IMR-90 (cell line): Measurements from ENCODE around the gene BMP8B. TPM values are rescaled to one million over a fixed set of nuclear protein-coding genes. Genes with fewer than 3 reads are reported as not detected.

Experiments used
- ATAC-seq: fragments of 200-7000 bp; cut with Tn5 transposase; 2 replicates; pipeline ENCODE4 v1.9.1; 2020; ENCODE audit warnings: low read depth, mild to moderate bottlenecking, moderate library complexity
- BruUV-seq: library from RNA; stranded (reverse); fragments of 400-500 nt; replicated peaks from 2 replicates; lab custom pipeline; 2021; lab: Mats Ljungman, UMichigan
- CTCF ChIA-PET: fragments of 300-600 bp; formaldehyde crosslinking; extraction: SDS; loops from one replicate; lab custom pipeline; 2021; ENCODE audit warnings: antibody characterized with exemption; lab: Yijun Ruan, JAX
- POLR2A ChIA-PET: fragments of 300-600 bp; sonication (Branson Sonifier 250); formaldehyde crosslinking; loops from one replicate; lab custom pipeline; 2022; ENCODE audit warnings: antibody characterized with exemption; ENCODE audit not compliant: unreplicated experiment; lab: Charles Lee
- DNase-seq: peaks from one replicate; pipeline ENCODE4 v3.0.0; 2013
- H2AFZ ChIP-seq: replicated peaks from 2 replicates; pipeline ENCODE3; 2013; ENCODE audit warnings: low read length, mild to moderate bottlenecking; ENCODE audit not compliant: poor library complexity
- H2AK5ac ChIP-seq: 2 replicates; pipeline ENCODE4 v1.6.1; 2013; ENCODE audit warnings: low read depth, low read length, inconsistent platforms
- H2AK9ac ChIP-seq: replicated peaks from 2 replicates; pipeline ENCODE3; 2013; ENCODE audit warnings: mild to moderate bottlenecking, low read depth, low read length, moderate library complexity; ENCODE audit not compliant: poor library complexity
- H2BK120ac ChIP-seq: 2 replicates; pipeline ENCODE4 v1.6.1; 2013; ENCODE audit warnings: low read depth, low read length, inconsistent platforms
- H2BK15ac ChIP-seq: 3 replicates; pipeline ENCODE4 v1.6.1; 2013; ENCODE audit warnings: low read depth, low read length, inconsistent platforms
- H2BK20ac ChIP-seq: 2 replicates; pipeline ENCODE4 v1.6.1; 2013; ENCODE audit warnings: low read depth, mild to moderate bottlenecking, inconsistent platforms, low read length, moderate library complexity
- H2BK5ac ChIP-seq: 2 replicates; pipeline ENCODE4 v1.6.1; 2013; ENCODE audit warnings: mild to moderate bottlenecking, low read depth, low read length, inconsistent platforms; ENCODE audit not compliant: poor library complexity, severe bottlenecking
- H3K14ac ChIP-seq: replicated peaks from 2 replicates; pipeline ENCODE4 v1.6.1; 2013; ENCODE audit warnings: low read depth, low read length, inconsistent platforms
- H3K18ac ChIP-seq: 2 replicates; pipeline ENCODE4 v1.6.1; 2013; ENCODE audit warnings: low read depth, low read length, control low read depth
- H3K23ac ChIP-seq: 2 replicates; pipeline ENCODE4 v1.6.1; 2013; ENCODE audit warnings: low read depth, low read length, inconsistent platforms
- H3K27ac ChIP-seq: 2 replicates; pipeline ENCODE4 v1.5.1; 2013; ENCODE audit warnings: mild to moderate bottlenecking, control low read depth, low read length; ENCODE audit not compliant: insufficient read depth
- H3K27me3 ChIP-seq: 2 replicates; pipeline ENCODE4 v1.6.1; 2013; ENCODE audit warnings: low read length; ENCODE audit not compliant: control insufficient read depth, insufficient read depth
- H3K36me3 ChIP-seq: 2 replicates; pipeline ENCODE4 v1.6.1; 2013; ENCODE audit warnings: low read length, mixed read lengths; ENCODE audit not compliant: control insufficient read depth, insufficient read depth
- H3K4ac ChIP-seq: 2 replicates; pipeline ENCODE4 v1.6.1; 2013; ENCODE audit warnings: low read depth, low read length, inconsistent platforms
- H3K4me1 ChIP-seq: 2 replicates; pipeline ENCODE4 v1.6.1; 2013; ENCODE audit warnings: low read length, mixed read lengths; ENCODE audit not compliant: control insufficient read depth, insufficient read depth
- H3K4me2 ChIP-seq: 2 replicates; pipeline ENCODE4 v1.6.1; 2013; ENCODE audit warnings: low read depth, mild to moderate bottlenecking, control low read depth, low read length, moderate library complexity
- H3K4me3 ChIP-seq: 2 replicates; pipeline ENCODE4 v1.5.1; 2013; ENCODE audit warnings: low read depth, mild to moderate bottlenecking, control low read depth, low read length, moderate library complexity; ENCODE audit not compliant: insufficient read depth
- H3K56ac ChIP-seq: 2 replicates; pipeline ENCODE4 v1.6.1; 2013; ENCODE audit warnings: low read length, inconsistent platforms; ENCODE audit not compliant: insufficient read depth; ENCODE audit errors: extremely low read depth
- H3K79me1 ChIP-seq, 2 experiments: 2 replicates each; pipeline ENCODE4 v1.6.1; 2013; ENCODE audit warnings: low read length in 2 of 2, inconsistent platforms in 1 of 2, low read depth in 1 of 2
- H3K9ac ChIP-seq: 2 replicates; pipeline ENCODE4 v1.6.1; 2013; ENCODE audit warnings: low read depth, low read length, control low read depth
- H3K9me1 ChIP-seq: 2 replicates; pipeline ENCODE4 v1.6.1; 2013; ENCODE audit warnings: low read length, inconsistent platforms; ENCODE audit not compliant: insufficient read depth
- H3K9me3 ChIP-seq: 2 replicates; pipeline ENCODE4 v1.6.1; 2013; ENCODE audit warnings: low read length; ENCODE audit not compliant: control insufficient read depth, insufficient read depth
- H4K20me1 ChIP-seq: 2 replicates; pipeline ENCODE4 v1.6.1; 2013; ENCODE audit warnings: low read length, inconsistent platforms; ENCODE audit not compliant: insufficient read depth
- H4K5ac ChIP-seq: 2 replicates; pipeline ENCODE4 v1.6.1; 2013; ENCODE audit warnings: mild to moderate bottlenecking, low read depth, low read length, control low read depth
- H4K8ac ChIP-seq, 2 experiments: 2 replicates each; pipeline ENCODE4 v1.6.1; 2013; ENCODE audit warnings: low read depth in 2 of 2, low read length in 2 of 2, control low read depth in 1 of 2, inconsistent platforms in 1 of 2
- H4K91ac ChIP-seq: 2 replicates; pipeline ENCODE4 v1.6.1; 2013; ENCODE audit warnings: low read depth, low read length, inconsistent platforms; ENCODE audit not compliant: insufficient read depth
- BHLHE40 ChIP-seq: fragments of 150-350 bp; IDR thresholded peaks from 2 replicates; pipeline ENCODE4 v1.6.1; 2016; ENCODE audit warnings: mild to moderate bottlenecking, low read depth, low read length
- CEBPB ChIP-seq: IDR thresholded peaks from 2 replicates; pipeline ENCODE4 v1.6.1; 2012; ENCODE audit warnings: low read depth, low read length, improper control_type of control experiment
- CHD1 ChIP-seq: IDR thresholded peaks from 2 replicates; pipeline ENCODE4 v1.6.1; 2012; ENCODE audit warnings: low read depth, low read length, improper control_type of control experiment
- CTCF ChIP-seq: conservative IDR thresholded peaks from 2 replicates; pipeline ENCODE4 v1.5.1; 2012; ENCODE audit warnings: mild to moderate bottlenecking, low read depth, low read length, improper control_type of control experiment
- ELK1 ChIP-seq: fragments of 150-350 bp; IDR thresholded peaks from 2 replicates; pipeline ENCODE4 v1.6.1; 2016; ENCODE audit warnings: low read depth, mild to moderate bottlenecking, low read length, moderate library complexity, borderline replicate concordance
- FOS ChIP-seq: fragments of 150-350 bp; IDR thresholded peaks from 2 replicates; pipeline ENCODE4 v1.6.1; 2016; ENCODE audit warnings: low read depth, low read length
- MAFK ChIP-seq: IDR thresholded peaks from 2 replicates; pipeline ENCODE4 v1.6.1; 2012; ENCODE audit warnings: low read depth, low read length, improper control_type of control experiment
- MXI1 ChIP-seq: IDR thresholded peaks from 2 replicates; pipeline ENCODE4 v1.6.1; 2012; ENCODE audit warnings: low read depth, mild to moderate bottlenecking, low read length, moderate library complexity, borderline replicate concordance
- NFE2L2 ChIP-seq: fragments of 150-350 bp; IDR thresholded peaks from 2 replicates; pipeline ENCODE4 v1.6.1; 2016; ENCODE audit warnings: low read depth, mild to moderate bottlenecking, low read length
- RAD21 ChIP-seq: IDR thresholded peaks from 2 replicates; pipeline ENCODE4 v1.6.1; 2012; ENCODE audit warnings: low read length, improper control_type of control experiment
- RCOR1 ChIP-seq: IDR thresholded peaks from 2 replicates; pipeline ENCODE4 v1.6.1; 2012; ENCODE audit warnings: mild to moderate bottlenecking, low read length, improper control_type of control experiment; ENCODE audit not compliant: insufficient replicate concordance
- RFX5 ChIP-seq: IDR thresholded peaks from 2 replicates; pipeline ENCODE4 v1.8.0; 2012; ENCODE audit warnings: low read depth, mild to moderate bottlenecking, low read length, moderate library complexity
- SMC3 ChIP-seq: fragments of 150-350 bp; IDR thresholded peaks from 2 replicates; pipeline ENCODE4 v1.6.1; 2016; ENCODE audit warnings: low read depth, mild to moderate bottlenecking, antibody characterized with exemption, low read length, moderate library complexity
- WGBS, 2 experiments: methylation state at CpG; one replicate each; pipeline versions ENCODE4 v1.1.5 to v1.1.7; 2013; ENCODE audit warnings: missing lambda C conversion rate in 2 of 2; ENCODE audit not compliant: insufficient read length in 1 of 2; ENCODE audit errors: extremely low coverage in 2 of 2; 5-methylcytosine and 5-hydroxymethylcytosine counted together
- dilution Hi-C: fragments of 300-500 bp; cut with HindIII; formaldehyde crosslinking; loops from one replicate; pipeline ENCODE4 v1.14.3; 2018; ENCODE audit warnings: low sequenced_read_pairs; ENCODE audit not compliant: unreplicated experiment
- in situ Hi-C: fragments of 300-500 bp; cut with MboI; formaldehyde crosslinking; loops from 3 replicates; pipeline ENCODE4 v1.14.3; 2019; ENCODE audit warnings: low sequenced_read_pairs, inconsistent platforms, mixed read lengths
- intact Hi-C: fragments of 100-400 bp; cut with micrococcal nuclease; formaldehyde crosslinking; loops from 2 replicates; pipeline ENCODE4 v1.10.0; 2022
- polyA plus RNA-seq, 3 experiments: library from polyadenylated mRNA; depleted of rRNA; stranded (reverse); fragments of >200 nt; gene quantifications; 2 replicates each; pipeline ENCODE4 v1.2.3, GENCODE V29; 2012; ENCODE audit warnings: low replicate concordance in 1 of 3
- total RNA-seq: library from RNA; depleted of rRNA; stranded (reverse); fragments of >200 nt; gene quantifications from 2 replicates; pipeline ENCODE4 v1.2.3, GENCODE V29; 2012

Gene BMP8B
- total and polyA plus RNA-seq, 2 of the 4 experiments (the other 2 are of a cell fraction): not detected

GRCh38 chr1:39788426-39788757 is 273 bp downstream of the BMP8B start:
- DNase-seq (no peak), ATAC-seq (no peak)
- Histone ChIP-seq H3K79me1 (no peaks in the 10 kb centered on the region), H2BK5ac (no peak overlapping the region), H3K27ac (no peak overlapping the region), H4K91ac (no peak overlapping the region), H3K4me3 (peak overlapping the region; percentile 41), H2AFZ (no peak overlapping the region), H4K20me1 (no peaks in the 10 kb centered on the region), H3K14ac (no peak overlapping the region), H3K4me2 (peak overlapping the region; percentile 70), H2BK20ac (no peak overlapping the region), H3K9me1 (no peaks in the 10 kb centered on the region), H4K5ac (no peak overlapping the region), H2BK15ac (no peak overlapping the region), H3K36me3 (no peaks in the 10 kb centered on the region), H3K23ac (no peak overlapping the region), H3K9ac (no peak overlapping the region), H2AK5ac (no peak overlapping the region), H2BK120ac (no peak overlapping the region), H4K8ac (no peak overlapping the region), H2AK9ac (no peak overlapping the region), H3K9me3 (no peaks in the 10 kb centered on the region), H3K18ac (no peak overlapping the region), H3K4me1 (peaks cover 1% of the 10 kb centered on the region; the same call in 1 of the 2 replicates), H3K4ac (no peak overlapping the region), H3K56ac (no peak overlapping the region), H3K27me3 (peaks cover 63% of the 10 kb centered on the region)
- ChIA-PET CTCF (no interaction called here), POLR2A (no interaction called here)
- intact Hi-C loops: no loop called here
- BruUV-seq: no TSS peak
- TF ChIP-seq CTCF: no peak
- TF ChIP-seq RCOR1: no peak
- TF ChIP-seq BHLHE40: no peak
- TF ChIP-seq MXI1: no peak
- TF ChIP-seq MAFK: no peak
- no peak for TF ChIP-seq FOS
- TF ChIP-seq CHD1: no peak
- TF ChIP-seq CEBPB: no peak
- TF ChIP-seq NFE2L2: no peak
- no peak for TF ChIP-seq RFX5
- no peak for TF ChIP-seq RAD21
- no peak for TF ChIP-seq SMC3
- no peak for TF ChIP-seq ELK1
- no CpG with 5 or more reads among the region's 51 CpGs for WGBS, 2 experiments
- in situ Hi-C loops: loop anchor here (5.0 kb wide), 1 partner anchor 296 kb away; the partner anchor contains the start of gene BMP8A
- dilution Hi-C loops: no loop called here
